HCT116 (cell line): Measurements from ENCODE around the gene FPR2. TPM values are rescaled to one million over a fixed set of nuclear protein-coding genes. Genes with fewer than 3 reads are reported as not detected.

Source experiments
- ATAC-seq: fragments of 200-7000 bp; cut with Tn5 transposase; 2 replicates; pipeline ENCODE4 v1.9.1; 2020; ENCODE audit warnings: mild to moderate bottlenecking, moderate library complexity
- BruUV-seq: library from RNA; stranded (reverse); fragments of 400-500 nt; replicated peaks from 2 replicates; lab custom pipeline; 2021; lab: Mats Ljungman, UMichigan
- CTCF ChIA-PET: fragments of 300-600 bp; sonication (Branson Sonifier 250); formaldehyde crosslinking; loops from one replicate; lab custom pipeline; 2021; ENCODE audit warnings: antibody characterized with exemption; lab: Charles Lee
- POLR2A ChIA-PET: fragments of 300-600, 350-600 bp; sonication (Branson Sonifier 250); formaldehyde crosslinking; loops from one replicate; lab custom pipeline; 2021; ENCODE audit warnings: antibody characterized with exemption; lab: Charles Lee
- RAD21 ChIA-PET, 2 experiments: fragments of 300-600 bp; sonication (Branson Sonifier 250); formaldehyde crosslinking; loops; one replicate each; lab custom pipeline; 2023; ENCODE audit warnings: low total read pairs in 2 of 2; ENCODE audit not compliant: uncharacterized antibody in 2 of 2, unreplicated experiment in 2 of 2, low non-redundant PET in 1 of 2; lab: Charles Lee
- DNase-seq: peaks from one replicate; pipeline ENCODE4 v3.0.0-alpha.2; 2010; ENCODE audit warnings: low read depth, low spot score
- H2AFZ ChIP-seq: fragments of 200-600 bp; shearing (Covaris generic), sonication (generic); 2 replicates; pipeline ENCODE4 v1.6.1; 2017; ENCODE audit warnings: low read depth, mixed run types, mixed read lengths, antibody characterized with exemption, low read length; ENCODE audit not compliant: poor library complexity, severe bottlenecking
- H3K27ac ChIP-seq: 2 replicates; pipeline ENCODE4 v1.5.1; 2012; ENCODE audit warnings: low read depth, low read length
- H3K27me3 ChIP-seq: fragments of 200-600 bp; sonication (generic); 2 replicates; pipeline ENCODE4 v1.6.1; 2016; ENCODE audit warnings: mixed run types, low read length, mixed read lengths; ENCODE audit not compliant: insufficient read depth
- H3K36me3 ChIP-seq, 2 experiments: fragments of 200-500 bp in 1 of 2; fragments of 200-600 bp in 1 of 2; sonication (Bioruptor generic) in 1 of 2; sonication (generic) in 1 of 2; 2 replicates each; pipeline versions ENCODE4 v1.5.1 to v1.6.1; 2014 to 2016; ENCODE audit warnings: low read length in 2 of 2, inconsistent platforms in 1 of 2, mixed read lengths in 1 of 2, mixed run types in 1 of 2; ENCODE audit not compliant: insufficient read depth in 2 of 2, control insufficient read depth in 1 of 2
- H3K4me1 ChIP-seq, 2 experiments: fragments of 200-600 bp in 1 of 2; sonication (generic) in 1 of 2; 2 replicates each; pipeline versions ENCODE4 v1.5.1 to v1.6.1; 2012 to 2017; ENCODE audit warnings: low read length in 2 of 2, inconsistent platforms in 1 of 2, mild to moderate bottlenecking in 1 of 2, mixed read lengths in 1 of 2, mixed run types in 1 of 2, moderate library complexity in 1 of 2; ENCODE audit not compliant: insufficient read depth in 2 of 2, control insufficient read depth in 1 of 2
- H3K4me2 ChIP-seq: fragments of 200-600 bp; sonication (generic); 2 replicates; pipeline ENCODE4 v1.6.1; 2017; ENCODE audit warnings: mixed run types, low read length, mixed read lengths
- H3K4me3 ChIP-seq, 2 experiments: fragments of 200-600 bp in 1 of 2; sonication (generic) in 1 of 2; replicated peaks in 1 of 2; 2 replicates each; pipeline ENCODE4 v1.5.1; 2011 to 2016; ENCODE audit warnings: low read length in 2 of 2, control low read depth in 1 of 2, low read depth in 1 of 2, mild to moderate bottlenecking in 1 of 2, mixed read lengths in 1 of 2, mixed run types in 1 of 2
- H3K79me2 ChIP-seq: fragments of 200-600 bp; sonication (generic); 2 replicates; pipeline ENCODE4 v1.6.1; 2017; ENCODE audit warnings: mild to moderate bottlenecking, mixed run types, low read length, moderate library complexity, mixed read lengths; ENCODE audit not compliant: insufficient read depth
- H3K9ac ChIP-seq: fragments of 200-600 bp; sonication (generic); 2 replicates; pipeline ENCODE4 v1.6.1; 2016; ENCODE audit warnings: low read length, mixed read lengths
- H3K9me2 ChIP-seq: fragments of 200-600 bp; sonication (generic), shearing (Covaris generic); 2 replicates; pipeline ENCODE4 v1.6.1; 2017; ENCODE audit warnings: mixed run types, mild to moderate bottlenecking, moderate library complexity; ENCODE audit not compliant: insufficient read depth
- H3K9me3 ChIP-seq, 2 experiments: fragments of 200-500 bp in 1 of 2; fragments of 200-600 bp in 1 of 2; sonication (Bioruptor generic) in 1 of 2; sonication (generic) in 1 of 2; 2 replicates each; pipeline ENCODE4 v1.6.1; 2014 to 2017; ENCODE audit warnings: low read length in 2 of 2, mixed read lengths in 2 of 2, inconsistent platforms in 1 of 2, low read depth in 1 of 2, mild to moderate bottlenecking in 1 of 2, mixed run types in 1 of 2, moderate library complexity in 1 of 2; ENCODE audit not compliant: control insufficient read depth in 1 of 2, insufficient read depth in 1 of 2
- H4K20me1 ChIP-seq: fragments of 200-600 bp; sonication (generic), shearing (Covaris generic); 2 replicates; pipeline ENCODE4 v1.6.1; 2017; ENCODE audit warnings: mixed run types, mild to moderate bottlenecking, moderate library complexity; ENCODE audit not compliant: insufficient read depth
- CBX3 ChIP-seq: IDR thresholded peaks from 2 replicates; pipeline ENCODE4 v1.6.1; 2012; ENCODE audit warnings: low read depth
- CEBPB ChIP-seq: IDR thresholded peaks from 2 replicates; pipeline ENCODE4 v1.6.1; 2012; ENCODE audit warnings: low read depth
- EGR1 ChIP-seq: IDR thresholded peaks from 2 replicates; pipeline ENCODE4 v1.6.1; 2012; ENCODE audit warnings: low read depth
- ELF1 ChIP-seq: IDR thresholded peaks from 2 replicates; pipeline ENCODE4 v1.6.1; 2012; ENCODE audit warnings: low read depth, borderline replicate concordance
- EZH2 ChIP-seq: fragments of 200-600 bp; sonication (generic); IDR thresholded peaks from 2 replicates; pipeline ENCODE4 v1.6.1; 2017; ENCODE audit warnings: antibody characterized with exemption, mixed run types
- FOSL1 ChIP-seq: IDR thresholded peaks from 2 replicates; pipeline ENCODE4 v1.6.1; 2012; ENCODE audit warnings: low read depth
- JUND ChIP-seq: IDR thresholded peaks from 2 replicates; pipeline ENCODE4 v1.6.1; 2012
- POLR2A ChIP-seq: IDR thresholded peaks from 2 replicates; pipeline ENCODE4 v1.7.0; 2011; ENCODE audit warnings: borderline replicate concordance; ENCODE audit not compliant: insufficient read depth, insufficient read length; ENCODE audit errors: extremely low read depth
- SIN3A ChIP-seq: IDR thresholded peaks from 2 replicates; pipeline ENCODE4 v1.6.1; 2012; ENCODE audit warnings: low read depth
- SRF ChIP-seq: IDR thresholded peaks from 2 replicates; pipeline ENCODE4 v1.6.1; 2012; ENCODE audit warnings: low read depth
- TCF7L2 ChIP-seq: IDR thresholded peaks from 2 replicates; pipeline ENCODE4 v1.7.0; 2011; ENCODE audit warnings: borderline replicate concordance, inconsistent platforms; ENCODE audit not compliant: insufficient read depth, insufficient read length; ENCODE audit errors: extremely low read depth
- ZFX ChIP-seq: fragments of 450-650 bp; IDR thresholded peaks from 2 replicates; pipeline ENCODE4 v1.6.1; 2017
- ZNF274 ChIP-seq: fragments of 200-500 bp; sonication (Bioruptor generic); IDR thresholded peaks from 2 replicates; pipeline ENCODE4 v1.6.1; 2014; ENCODE audit warnings: mild to moderate bottlenecking, low read depth, low read length, inconsistent platforms
- intact Hi-C: fragments of 100-400 bp; cut with micrococcal nuclease; formaldehyde crosslinking; loops from 2 replicates; pipeline ENCODE4 v1.10.0; 2022
- total RNA-seq: library from RNA; stranded (reverse); gene quantifications from one replicate; pipeline ENCODE4 v1.2.1, GENCODE V29; 2021; ENCODE audit not compliant: unreplicated experiment
- TF ChIP-seq, protein P1 (sequence below): IDR thresholded peaks from 2 replicates; pipeline ENCODE4 v1.6.1; 2011; ENCODE audit warnings: mild to moderate bottlenecking, low read length, moderate library complexity; ENCODE audit not compliant: insufficient replicate concordance; ENCODE audit errors: extremely low read depth
- TF ChIP-seq, protein P2 (sequence below): IDR thresholded peaks from 2 replicates; pipeline ENCODE4 v1.6.1; 2012
- TF ChIP-seq, protein P3 (sequence below): IDR thresholded peaks from 2 replicates; pipeline ENCODE4 v1.6.1; 2012; ENCODE audit warnings: low read depth
- TF ChIP-seq, protein P4 (sequence below), 3 experiments: fragments of 200-600 bp in 1 of 3; sonication (generic) in 1 of 3; IDR thresholded peaks in 2 of 3; conservative IDR thresholded peaks in 1 of 3; 2 replicates each; pipeline ENCODE4 v1.5.1; 2012 to 2017; ENCODE audit warnings: low read depth in 2 of 3, low read length in 2 of 3, antibody characterized with exemption in 1 of 3, borderline replicate concordance in 1 of 3, control low read depth in 1 of 3, mild to moderate bottlenecking in 1 of 3, mixed read lengths in 1 of 3, mixed run types in 1 of 3, moderate library complexity in 1 of 3; ENCODE audit not compliant: insufficient read depth in 1 of 3

Gene FPR2
- total RNA-seq, 1 experiment from 2014 or later = not detected

DNA sequence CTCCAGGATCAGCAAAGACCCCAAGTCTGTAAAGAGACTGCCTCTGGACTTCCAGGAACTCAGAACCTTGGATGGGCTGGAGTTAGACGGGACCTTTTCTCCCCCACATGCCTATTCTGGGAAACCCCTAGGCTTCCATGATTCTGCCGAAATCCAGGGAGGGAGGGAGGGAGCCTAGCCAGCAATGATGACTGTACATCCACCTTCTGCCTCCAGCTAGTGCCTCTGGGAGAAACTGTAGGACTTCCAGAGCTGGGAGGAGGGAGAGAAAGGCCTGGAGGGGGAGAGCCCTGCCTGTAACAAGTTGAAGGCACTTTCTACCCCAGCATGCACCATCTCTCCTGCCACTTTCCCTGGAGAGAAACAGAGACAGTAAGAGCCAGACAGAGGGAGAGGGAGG, 31.2 kb upstream of the FPR2 start:
- H3K79me2 ChIP-seq = no peaks in the 10 kb centered on the region
- BruUV-seq = no TSS peak
- TF ChIP-seq CBX3 = no peak
- no peak for TF ChIP-seq ELF1
- no peak for TF ChIP-seq TCF7L2
- no peak for TF ChIP-seq SRF
- TF ChIP-seq CEBPB = no peak
- no peak for TF ChIP-seq ZNF274
- no peak for TF ChIP-seq POLR2A
- TF ChIP-seq, protein P1, sequence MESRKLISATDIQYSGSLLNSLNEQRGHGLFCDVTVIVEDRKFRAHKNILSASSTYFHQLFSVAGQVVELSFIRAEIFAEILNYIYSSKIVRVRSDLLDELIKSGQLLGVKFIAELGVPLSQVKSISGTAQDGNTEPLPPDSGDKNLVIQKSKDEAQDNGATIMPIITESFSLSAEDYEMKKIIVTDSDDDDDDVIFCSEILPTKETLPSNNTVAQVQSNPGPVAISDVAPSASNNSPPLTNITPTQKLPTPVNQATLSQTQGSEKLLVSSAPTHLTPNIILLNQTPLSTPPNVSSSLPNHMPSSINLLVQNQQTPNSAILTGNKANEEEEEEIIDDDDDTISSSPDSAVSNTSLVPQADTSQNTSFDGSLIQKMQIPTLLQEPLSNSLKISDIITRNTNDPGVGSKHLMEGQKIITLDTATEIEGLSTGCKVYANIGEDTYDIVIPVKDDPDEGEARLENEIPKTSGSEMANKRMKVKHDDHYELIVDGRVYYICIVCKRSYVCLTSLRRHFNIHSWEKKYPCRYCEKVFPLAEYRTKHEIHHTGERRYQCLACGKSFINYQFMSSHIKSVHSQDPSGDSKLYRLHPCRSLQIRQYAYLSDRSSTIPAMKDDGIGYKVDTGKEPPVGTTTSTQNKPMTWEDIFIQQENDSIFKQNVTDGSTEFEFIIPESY = no peak
- TF ChIP-seq, protein P2, sequence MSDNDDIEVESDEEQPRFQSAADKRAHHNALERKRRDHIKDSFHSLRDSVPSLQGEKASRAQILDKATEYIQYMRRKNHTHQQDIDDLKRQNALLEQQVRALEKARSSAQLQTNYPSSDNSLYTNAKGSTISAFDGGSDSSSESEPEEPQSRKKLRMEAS = no peak
- TF ChIP-seq ZFX = no peak
- TF ChIP-seq SIN3A = no peak
- no peak for TF ChIP-seq EZH2
- TF ChIP-seq JUND = no peak
- TF ChIP-seq, protein P3, sequence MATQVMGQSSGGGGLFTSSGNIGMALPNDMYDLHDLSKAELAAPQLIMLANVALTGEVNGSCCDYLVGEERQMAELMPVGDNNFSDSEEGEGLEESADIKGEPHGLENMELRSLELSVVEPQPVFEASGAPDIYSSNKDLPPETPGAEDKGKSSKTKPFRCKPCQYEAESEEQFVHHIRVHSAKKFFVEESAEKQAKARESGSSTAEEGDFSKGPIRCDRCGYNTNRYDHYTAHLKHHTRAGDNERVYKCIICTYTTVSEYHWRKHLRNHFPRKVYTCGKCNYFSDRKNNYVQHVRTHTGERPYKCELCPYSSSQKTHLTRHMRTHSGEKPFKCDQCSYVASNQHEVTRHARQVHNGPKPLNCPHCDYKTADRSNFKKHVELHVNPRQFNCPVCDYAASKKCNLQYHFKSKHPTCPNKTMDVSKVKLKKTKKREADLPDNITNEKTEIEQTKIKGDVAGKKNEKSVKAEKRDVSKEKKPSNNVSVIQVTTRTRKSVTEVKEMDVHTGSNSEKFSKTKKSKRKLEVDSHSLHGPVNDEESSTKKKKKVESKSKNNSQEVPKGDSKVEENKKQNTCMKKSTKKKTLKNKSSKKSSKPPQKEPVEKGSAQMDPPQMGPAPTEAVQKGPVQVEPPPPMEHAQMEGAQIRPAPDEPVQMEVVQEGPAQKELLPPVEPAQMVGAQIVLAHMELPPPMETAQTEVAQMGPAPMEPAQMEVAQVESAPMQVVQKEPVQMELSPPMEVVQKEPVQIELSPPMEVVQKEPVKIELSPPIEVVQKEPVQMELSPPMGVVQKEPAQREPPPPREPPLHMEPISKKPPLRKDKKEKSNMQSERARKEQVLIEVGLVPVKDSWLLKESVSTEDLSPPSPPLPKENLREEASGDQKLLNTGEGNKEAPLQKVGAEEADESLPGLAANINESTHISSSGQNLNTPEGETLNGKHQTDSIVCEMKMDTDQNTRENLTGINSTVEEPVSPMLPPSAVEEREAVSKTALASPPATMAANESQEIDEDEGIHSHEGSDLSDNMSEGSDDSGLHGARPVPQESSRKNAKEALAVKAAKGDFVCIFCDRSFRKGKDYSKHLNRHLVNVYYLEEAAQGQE = no peak
- TF ChIP-seq, protein P4, sequence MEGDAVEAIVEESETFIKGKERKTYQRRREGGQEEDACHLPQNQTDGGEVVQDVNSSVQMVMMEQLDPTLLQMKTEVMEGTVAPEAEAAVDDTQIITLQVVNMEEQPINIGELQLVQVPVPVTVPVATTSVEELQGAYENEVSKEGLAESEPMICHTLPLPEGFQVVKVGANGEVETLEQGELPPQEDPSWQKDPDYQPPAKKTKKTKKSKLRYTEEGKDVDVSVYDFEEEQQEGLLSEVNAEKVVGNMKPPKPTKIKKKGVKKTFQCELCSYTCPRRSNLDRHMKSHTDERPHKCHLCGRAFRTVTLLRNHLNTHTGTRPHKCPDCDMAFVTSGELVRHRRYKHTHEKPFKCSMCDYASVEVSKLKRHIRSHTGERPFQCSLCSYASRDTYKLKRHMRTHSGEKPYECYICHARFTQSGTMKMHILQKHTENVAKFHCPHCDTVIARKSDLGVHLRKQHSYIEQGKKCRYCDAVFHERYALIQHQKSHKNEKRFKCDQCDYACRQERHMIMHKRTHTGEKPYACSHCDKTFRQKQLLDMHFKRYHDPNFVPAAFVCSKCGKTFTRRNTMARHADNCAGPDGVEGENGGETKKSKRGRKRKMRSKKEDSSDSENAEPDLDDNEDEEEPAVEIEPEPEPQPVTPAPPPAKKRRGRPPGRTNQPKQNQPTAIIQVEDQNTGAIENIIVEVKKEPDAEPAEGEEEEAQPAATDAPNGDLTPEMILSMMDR (IDR thresholded peaks at IDR 0.05 in 2 of 3, conservative IDR thresholded peaks at IDR 0.05 in 1 of 3; ENCODE audit: borderline replicate concordance in 1 of 3, insufficient read depth in 1 of 3, low read depth in 2 of 3, low read length in 2 of 3) = no peak
- TF ChIP-seq EGR1 = no peak
- TF ChIP-seq FOSL1 = no peak
- H3K9me3 ChIP-seq = no peaks in the 10 kb centered on the region
- POLR2A ChIA-PET = no interaction called here
- H3K4me3 ChIP-seq = no peak overlapping the region
- no peaks in the 10 kb centered on the region for H3K27me3 ChIP-seq
- no peaks in the 10 kb centered on the region for H4K20me1 ChIP-seq
- ATAC-seq (no peak), DNase-seq (no peak)
- H3K4me1 ChIP-seq = peaks cover 0 to 6% of the 10 kb centered on the region in 2 experiments; a peak in 1 of 4 replicates
- no peaks in the 10 kb centered on the region for H3K36me3 ChIP-seq
- no peak overlapping the region for H3K9ac ChIP-seq
- H3K9me2 ChIP-seq = no peaks in the 10 kb centered on the region
- RAD21 ChIA-PET = no interaction called here
- H3K4me2 ChIP-seq = no peak overlapping the region
- intact Hi-C loops = no loop called here
- H3K27ac ChIP-seq = no peak overlapping the region
- CTCF ChIA-PET = no interaction called here
- no peak overlapping the region for H2AFZ ChIP-seq
